Measurements from ENCODE around the gene SLC7A5. TPM values are rescaled to one million over a fixed set of nuclear protein-coding genes. Genes with fewer than 3 reads are reported as not detected.
A peak's percentile ranks its signal among the peaks of the same experiment; 100 is the strongest.
"Not testable (repeated sequence)": the region's sequence is repeated elsewhere in the genome, so short reads cannot be mapped to it uniquely, and the experiment has no call there.

SLC7A5 gene
- 40.5 and 41.6 TPM in 2 replicates for total RNA-seq
- long read RNA-seq = 0 reads

DNA sequence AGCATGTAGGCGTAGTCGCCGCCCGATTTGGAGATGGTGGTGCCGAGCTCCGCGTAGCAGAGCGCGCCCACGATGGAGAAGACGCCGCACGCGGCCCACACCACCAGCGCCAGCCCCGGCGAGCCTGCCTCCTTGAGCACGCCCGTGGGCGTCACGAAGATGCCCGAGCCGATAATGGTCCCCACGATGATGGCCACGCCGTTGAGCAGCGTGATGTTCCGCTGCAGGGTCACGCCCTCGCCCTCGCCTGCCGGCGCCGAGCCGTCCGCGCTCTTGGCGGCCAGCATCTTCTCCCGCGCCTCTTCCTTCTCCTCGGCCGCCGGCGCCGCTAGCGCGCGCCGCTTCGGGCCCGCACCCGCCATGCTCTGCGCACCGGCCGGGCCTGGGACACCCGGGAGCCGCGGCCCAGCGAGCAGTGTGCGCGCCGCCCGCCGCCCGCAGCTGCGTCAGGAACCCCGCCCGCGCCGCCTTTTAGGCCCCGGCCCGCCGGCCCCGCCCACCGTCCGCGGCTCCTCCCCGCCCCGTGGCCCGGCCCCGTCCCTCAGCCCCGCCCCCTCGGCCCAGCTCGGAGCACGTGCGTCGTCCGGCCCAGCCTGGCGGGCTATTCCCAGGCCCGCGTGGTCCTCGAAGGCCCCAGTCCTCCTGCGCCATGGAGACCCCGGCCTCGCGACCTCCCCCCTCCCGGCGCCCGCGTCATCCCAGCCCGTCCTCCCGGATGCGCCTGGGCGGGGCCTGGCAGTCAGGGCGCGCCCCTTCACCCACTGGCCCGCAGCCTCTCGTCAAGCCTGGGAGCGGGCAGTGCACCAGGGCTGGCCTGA is at the start of gene SLC7A5:
SLC7A5 (minus strand) TSS at position 447 of the 818 bp plus-strand sequence; CDS start at position 362, 85 bp downstream.
- H3K4me3 Mint-ChIP-seq = peak within 1 kb of the TSS; percentile 87
- peaks cover 39% of the 10 kb centered on the region for H3K4me1 Mint-ChIP-seq
- H3K27me3 Mint-ChIP-seq (ENCODE audit: low read depth) = peaks cover 45% of the 10 kb centered on the region

DNA sequence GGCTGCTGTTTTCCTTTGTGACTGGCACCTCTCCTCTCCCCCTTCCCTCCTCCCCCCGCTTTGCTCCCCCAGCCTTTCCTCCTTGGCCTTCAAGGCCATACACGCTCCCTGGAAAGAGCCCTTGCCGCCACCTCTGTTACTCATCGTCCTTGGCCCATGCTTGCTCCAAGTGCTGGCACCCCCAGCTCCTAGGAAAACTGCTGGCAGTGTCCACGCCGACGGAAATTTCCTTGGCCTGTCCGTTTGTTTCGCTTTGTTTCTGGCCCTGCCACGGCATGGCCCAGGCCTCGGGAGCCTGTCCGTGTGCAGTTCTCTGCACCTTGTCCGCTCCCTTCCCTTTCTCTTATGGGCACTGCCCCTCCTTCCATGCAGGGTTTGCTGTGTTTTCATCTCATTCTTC is 49.0 kb upstream of the SLC7A5 start:
- Mint-ChIP-seq H3K27me3 (ENCODE audit: low read depth) (no peaks in the 10 kb centered on the region), H3K36me3 (ENCODE audit: low read depth) (no peaks in the 10 kb centered on the region), H3K4me1 (no peaks in the 10 kb centered on the region), H3K4me3 (no peak overlapping the region), H3K9me3 (no peaks in the 10 kb centered on the region), H3K27ac (ENCODE audit: unreplicated experiment) (no peak overlapping the region)
- DNase-seq (ENCODE audit: low read depth, low spot score) = no peak
- TF ChIP-seq, protein P1, sequence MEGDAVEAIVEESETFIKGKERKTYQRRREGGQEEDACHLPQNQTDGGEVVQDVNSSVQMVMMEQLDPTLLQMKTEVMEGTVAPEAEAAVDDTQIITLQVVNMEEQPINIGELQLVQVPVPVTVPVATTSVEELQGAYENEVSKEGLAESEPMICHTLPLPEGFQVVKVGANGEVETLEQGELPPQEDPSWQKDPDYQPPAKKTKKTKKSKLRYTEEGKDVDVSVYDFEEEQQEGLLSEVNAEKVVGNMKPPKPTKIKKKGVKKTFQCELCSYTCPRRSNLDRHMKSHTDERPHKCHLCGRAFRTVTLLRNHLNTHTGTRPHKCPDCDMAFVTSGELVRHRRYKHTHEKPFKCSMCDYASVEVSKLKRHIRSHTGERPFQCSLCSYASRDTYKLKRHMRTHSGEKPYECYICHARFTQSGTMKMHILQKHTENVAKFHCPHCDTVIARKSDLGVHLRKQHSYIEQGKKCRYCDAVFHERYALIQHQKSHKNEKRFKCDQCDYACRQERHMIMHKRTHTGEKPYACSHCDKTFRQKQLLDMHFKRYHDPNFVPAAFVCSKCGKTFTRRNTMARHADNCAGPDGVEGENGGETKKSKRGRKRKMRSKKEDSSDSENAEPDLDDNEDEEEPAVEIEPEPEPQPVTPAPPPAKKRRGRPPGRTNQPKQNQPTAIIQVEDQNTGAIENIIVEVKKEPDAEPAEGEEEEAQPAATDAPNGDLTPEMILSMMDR (conservative IDR thresholded peaks at IDR 0.05) = no peak

More for the DNA sequence above, at the start of gene SLC7A5:
- H3K9me3 Mint-ChIP-seq; H3K36me3 Mint-ChIP-seq (ENCODE audit: low read depth); H3K27ac Mint-ChIP-seq (ENCODE audit: unreplicated experiment): not testable (repeated sequence)
- DNase-seq (ENCODE audit: low read depth, low spot score) = peak; percentile 72

DNA sequence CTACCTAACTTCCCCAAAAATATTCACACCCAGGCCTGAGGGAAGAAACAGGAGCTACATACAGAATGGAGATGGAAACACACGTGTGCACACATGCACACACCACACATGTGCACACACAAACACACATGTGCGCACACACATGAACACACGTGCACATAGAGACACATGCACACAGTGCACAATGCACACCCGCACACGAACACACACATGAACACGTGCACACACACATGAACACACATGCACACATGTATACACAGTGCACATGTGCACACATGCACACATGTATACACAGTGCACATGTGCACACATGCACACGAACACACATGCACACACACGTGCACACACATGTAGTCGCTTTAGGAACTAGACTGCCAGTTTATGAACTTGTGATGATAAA is 48.2 kb upstream of the SLC7A5 start:
- Mint-ChIP-seq H3K36me3 (ENCODE audit: low read depth) (no peaks in the 10 kb centered on the region), H3K9me3 (no peaks in the 10 kb centered on the region), H3K27me3 (ENCODE audit: low read depth) (no peaks in the 10 kb centered on the region), H3K4me1 (no peaks in the 10 kb centered on the region), H3K4me3 (no peak overlapping the region), H3K27ac (ENCODE audit: unreplicated experiment) (no peak overlapping the region)
- TF ChIP-seq, protein P1 (conservative IDR thresholded peaks at IDR 0.05) = no peak
- DNase-seq (ENCODE audit: low read depth, low spot score) = no peak

DNA sequence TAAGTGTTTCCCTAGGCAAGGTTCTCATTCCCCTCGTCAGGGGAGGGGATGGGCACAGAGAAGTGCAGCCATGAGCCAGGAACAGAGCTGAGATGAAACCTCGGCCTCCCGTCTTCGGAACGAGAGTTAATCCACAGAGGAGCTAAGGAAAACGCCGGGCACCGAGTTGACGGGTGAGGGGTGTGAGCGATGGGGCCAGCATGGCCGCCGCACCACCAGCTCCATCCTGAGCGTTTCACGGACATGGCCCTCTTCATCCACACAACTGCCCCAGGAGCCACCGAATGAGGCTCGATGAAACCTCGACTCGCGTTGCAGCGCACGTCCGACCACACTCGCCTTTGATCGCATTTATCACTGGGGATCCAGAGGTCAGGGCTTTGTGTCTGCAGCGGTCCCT is 45.5 kb upstream of the SLC7A5 start:
- Mint-ChIP-seq H3K36me3 (ENCODE audit: low read depth) (no peaks in the 10 kb centered on the region), H3K4me1 (no peaks in the 10 kb centered on the region), H3K27ac (ENCODE audit: unreplicated experiment) (no peak overlapping the region), H3K27me3 (ENCODE audit: low read depth) (no peaks in the 10 kb centered on the region), H3K9me3 (no peaks in the 10 kb centered on the region), H3K4me3 (no peak overlapping the region)
- DNase-seq (ENCODE audit: low read depth, low spot score) = no peak
- TF ChIP-seq, protein P1 (conservative IDR thresholded peaks at IDR 0.05) = no peak

DNA sequence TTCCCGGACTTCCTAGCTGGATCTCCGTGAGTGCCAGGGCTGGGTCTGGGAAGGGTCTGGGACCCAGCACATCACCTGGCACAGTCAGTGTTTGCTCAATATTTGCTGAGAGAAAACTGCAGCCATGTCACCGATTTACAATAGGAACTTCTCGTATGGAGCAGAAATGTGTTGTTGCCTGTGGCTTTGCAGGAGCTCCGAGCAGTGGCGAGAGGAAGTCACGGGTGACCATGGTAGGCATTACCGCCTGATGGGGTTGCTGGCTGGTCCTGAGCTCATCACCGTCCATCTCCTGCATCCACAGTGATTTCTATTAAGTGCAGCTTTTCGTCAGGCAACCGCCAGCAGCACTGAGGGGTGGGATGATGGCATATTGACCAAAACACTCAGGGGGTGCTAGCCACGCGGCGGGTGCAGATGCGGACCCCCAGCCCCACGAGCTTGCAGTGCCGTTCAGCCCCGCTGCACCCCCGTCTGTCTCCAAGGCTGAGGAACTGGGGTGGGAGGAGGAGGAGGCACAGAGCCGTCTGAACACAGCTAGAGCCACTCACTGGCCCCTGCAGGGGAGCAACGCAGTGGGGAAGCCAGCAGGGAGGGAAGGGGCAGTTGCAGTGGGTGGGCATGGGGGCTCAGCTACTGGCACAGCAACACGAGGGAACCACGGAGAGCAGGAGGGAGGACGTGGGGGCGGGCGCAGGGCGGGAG is 44.9 kb upstream of the SLC7A5 start:
- not testable (repeated sequence) for H3K4me1 Mint-ChIP-seq; H3K4me3 Mint-ChIP-seq; H3K9me3 Mint-ChIP-seq; H3K36me3 Mint-ChIP-seq (ENCODE audit: low read depth); H3K27me3 Mint-ChIP-seq (ENCODE audit: low read depth); DNase-seq (ENCODE audit: low read depth, low spot score)
- peak overlapping the region; percentile 50 for H3K27ac Mint-ChIP-seq (ENCODE audit: unreplicated experiment)

DNA sequence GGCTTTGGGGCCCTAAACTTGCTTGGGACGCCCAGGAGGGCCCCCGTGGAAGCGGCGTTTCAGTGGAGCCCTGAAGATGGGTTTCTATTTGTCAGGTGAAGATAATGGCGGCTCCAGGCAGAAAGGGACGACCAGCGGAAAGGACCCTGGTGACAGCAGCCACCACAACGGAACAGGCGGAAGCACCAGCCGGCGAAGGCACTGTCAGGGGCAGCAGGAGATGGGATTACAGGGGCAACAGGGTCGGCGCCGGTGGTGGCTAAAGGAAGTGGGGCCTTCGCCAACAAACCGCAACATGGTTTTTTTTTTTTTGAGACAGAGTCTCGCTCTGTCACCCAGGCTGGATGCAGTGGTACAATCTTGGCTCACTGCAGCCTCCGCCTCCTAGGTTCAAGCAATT is 43.4 kb upstream of the SLC7A5 start:
- not testable (repeated sequence) for H3K27ac Mint-ChIP-seq (ENCODE audit: unreplicated experiment); H3K9me3 Mint-ChIP-seq; H3K36me3 Mint-ChIP-seq (ENCODE audit: low read depth); DNase-seq (ENCODE audit: low read depth, low spot score); H3K4me1 Mint-ChIP-seq; H3K27me3 Mint-ChIP-seq (ENCODE audit: low read depth); H3K4me3 Mint-ChIP-seq

DNA sequence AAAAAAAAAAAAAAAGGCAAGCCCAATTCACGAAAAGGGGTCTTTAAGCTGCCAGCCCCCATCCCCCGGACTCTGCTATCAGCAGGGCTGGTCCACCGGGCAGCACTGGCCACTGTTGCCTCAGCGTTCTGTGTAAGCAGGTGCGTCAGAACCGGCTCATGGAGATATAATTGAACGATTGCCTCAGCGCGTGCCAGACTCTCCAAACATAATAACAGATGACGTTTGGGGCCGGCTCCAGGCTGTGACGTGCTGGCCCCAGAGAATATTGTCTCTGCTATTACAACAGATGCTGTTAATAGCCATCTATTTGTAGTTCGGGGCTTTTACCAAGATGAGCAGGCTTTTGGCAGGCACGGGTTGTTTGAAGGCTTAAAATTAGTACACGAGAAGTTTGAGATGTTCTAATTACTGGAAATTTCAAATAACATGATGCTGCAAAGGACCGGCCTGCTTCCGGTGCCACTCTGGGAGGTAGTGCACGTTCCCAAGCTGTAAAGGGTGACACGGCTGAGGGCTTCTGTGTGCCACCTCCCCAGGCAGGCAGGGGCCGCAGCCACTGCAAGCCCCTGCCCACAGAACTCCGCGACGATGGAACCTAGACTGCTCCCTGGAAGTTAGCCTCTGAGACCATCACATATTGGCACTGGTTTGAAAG is 41.9 kb upstream of the SLC7A5 start:
- H3K4me3 Mint-ChIP-seq; DNase-seq (ENCODE audit: low read depth, low spot score); H3K9me3 Mint-ChIP-seq; H3K27ac Mint-ChIP-seq (ENCODE audit: unreplicated experiment); H3K27me3 Mint-ChIP-seq (ENCODE audit: low read depth); H3K4me1 Mint-ChIP-seq; H3K36me3 Mint-ChIP-seq (ENCODE audit: low read depth): not testable (repeated sequence)
